PC-3 (cell line): Measurements from ENCODE around the gene CALN1. TPM values are rescaled to one million over a fixed set of nuclear protein-coding genes. Genes with fewer than 3 reads are reported as not detected.

Source experiments
- ATAC-seq: fragments of 200-7000 bp; cut with Tn5 transposase; 2 replicates; pipeline ENCODE4 v1.9.1; 2020; ENCODE audit warnings: mild to moderate bottlenecking, moderate library complexity
- BruUV-seq: library from RNA; stranded (reverse); fragments of 400-500 nt; replicated peaks from 2 replicates; lab custom pipeline; 2021; lab: Mats Ljungman, UMichigan
- CTCF ChIA-PET: fragments of 300-600 bp; sonication (Branson Sonifier 250); formaldehyde crosslinking; loops from one replicate; lab custom pipeline; 2022; ENCODE audit warnings: antibody characterized with exemption; lab: Charles Lee
- POLR2A ChIA-PET: fragments of 300-600 bp; sonication (Branson Sonifier 250); formaldehyde crosslinking; loops from one replicate; lab custom pipeline; 2022; ENCODE audit warnings: antibody characterized with exemption; ENCODE audit not compliant: unreplicated experiment; lab: Charles Lee
- DNase-seq: peaks from one replicate; pipeline ENCODE4 v3.0.0-alpha.2; 2015
- H2AFZ ChIP-seq: fragments of 300-600 bp; sonication (generic); 2 replicates; pipeline ENCODE4 v1.6.0; 2016; ENCODE audit warnings: antibody characterized with exemption, low read length
- H3F3A ChIP-seq: fragments of 300-600 bp; sonication (generic); one replicate; pipeline ENCODE4 v1.6.0; 2017; ENCODE audit warnings: antibody characterized with exemption, low read length, control low read depth, mild to moderate bottlenecking; ENCODE audit not compliant: unreplicated experiment
- H3K27ac ChIP-seq: fragments of 300-600 bp; sonication (generic); 2 replicates; pipeline ENCODE4 v1.5.1; 2016; ENCODE audit warnings: mild to moderate bottlenecking, low read length
- H3K27me3 ChIP-seq: fragments of 300-600 bp; sonication (generic); 2 replicates; pipeline ENCODE4 v1.6.1; 2016; ENCODE audit warnings: low read length, mixed read lengths
- H3K36me3 ChIP-seq: fragments of 300-600 bp; sonication (generic); 2 replicates; pipeline ENCODE4 v1.6.1; 2016; ENCODE audit warnings: low read depth, mixed run types, low read length, mixed read lengths
- H3K4me1 ChIP-seq: fragments of 300-600 bp; sonication (generic); 2 replicates; pipeline ENCODE4 v1.5.1; 2016; ENCODE audit warnings: low read length; ENCODE audit not compliant: insufficient read depth
- H3K4me2 ChIP-seq: fragments of 300-600 bp; sonication (generic); 2 replicates; pipeline ENCODE4 v1.6.0; 2016; ENCODE audit warnings: low read length
- H3K4me3 ChIP-seq: fragments of 300-600 bp; sonication (generic); 2 replicates; pipeline ENCODE4 v1.5.1; 2016; ENCODE audit warnings: mild to moderate bottlenecking, low read length, mixed read lengths
- H3K79me2 ChIP-seq: fragments of 300-600 bp; sonication (generic); 2 replicates; pipeline ENCODE4 v1.6.1; 2017; ENCODE audit warnings: low read length, mixed read lengths
- H3K9ac ChIP-seq: fragments of 300-600 bp; sonication (generic); 2 replicates; pipeline ENCODE4 v1.6.0; 2016; ENCODE audit warnings: mild to moderate bottlenecking, low read length
- H3K9me2 ChIP-seq: fragments of 300-600 bp; sonication (generic); replicated peaks from 2 replicates; pipeline ENCODE4 v1.6.1; 2016; ENCODE audit warnings: mixed run types, low read length, mixed read lengths
- H3K9me3 ChIP-seq: fragments of 300-600 bp; sonication (generic); 2 replicates; pipeline ENCODE4 v1.6.1; 2016; ENCODE audit warnings: low read length, mixed read lengths
- H4K20me1 ChIP-seq: fragments of 300-600 bp; sonication (generic); 2 replicates; pipeline ENCODE4 v1.6.1; 2016; ENCODE audit warnings: low read length, mixed read lengths
- CTCF ChIP-seq: fragments of 300-600 bp; sonication (generic); conservative IDR thresholded peaks from 2 replicates; pipeline ENCODE4 v1.5.1; 2017; ENCODE audit warnings: antibody characterized with exemption, low read depth, mild to moderate bottlenecking, low read length
- EZH2 ChIP-seq: fragments of 300-600 bp; sonication (generic); IDR thresholded peaks from one replicate; pipeline ENCODE4 v1.6.1; 2017; ENCODE audit warnings: antibody characterized with exemption, mild to moderate bottlenecking, low read length; ENCODE audit not compliant: unreplicated experiment
- EZH2phosphoT487 ChIP-seq: fragments of 300-600 bp; sonication (generic); IDR thresholded peaks from 2 replicates; pipeline ENCODE4 v1.6.1; 2018; ENCODE audit warnings: mild to moderate bottlenecking, antibody characterized with exemption, low read length, borderline replicate concordance
- intact Hi-C: fragments of 100-400 bp; cut with micrococcal nuclease; formaldehyde crosslinking; loops from 2 replicates; pipeline ENCODE4 v1.9.0; 2023
- total RNA-seq: library from RNA; depleted of rRNA; stranded (reverse); fragments of >200 nt; gene quantifications from 2 replicates; pipeline ENCODE4 v1.2.3, GENCODE V29; 2014

CALN1 gene
- total RNA-seq, 1 experiment from 2014 or later: not detected

- intact Hi-C loops: no loop called here
- Histone ChIP-seq H2AFZ (no peak overlapping the region), H3K4me1 (no peaks in the 10 kb centered on the region), H3K9ac (no peak overlapping the region), H4K20me1 (no peaks in the 10 kb centered on the region), H3K9me3 (no peaks in the 10 kb centered on the region), H3K9me2 (no peaks in the 10 kb centered on the region), H3K27ac (no peak overlapping the region), H3K36me3 (no peaks in the 10 kb centered on the region), H3K4me3 (no peak overlapping the region), H3F3A (no peaks in the 10 kb centered on the region), H3K27me3 (no peaks in the 10 kb centered on the region), H3K79me2 (no peaks in the 10 kb centered on the region), H3K4me2 (no peak overlapping the region)
- TF ChIP-seq EZH2 (no peak), CTCF (no peak), EZH2phosphoT487 (no peak)
- DNase-seq (no peak), ATAC-seq (no peak)
- BruUV-seq: no TSS peak
- ChIA-PET POLR2A (no interaction called here), CTCF (no interaction called here)
These were observed 611.8 kb downstream of the CALN1 start for GRCh38 chr7:71800321-71800720.

- H3K4me3 ChIP-seq: no peak overlapping the region
- H3F3A ChIP-seq: no peaks in the 10 kb centered on the region
- intact Hi-C loops: no loop called here
- no peaks in the 10 kb centered on the region for H3K4me1 ChIP-seq
- no peak overlapping the region for H3K9ac ChIP-seq
- no peaks in the 10 kb centered on the region for H3K9me3 ChIP-seq
- H4K20me1 ChIP-seq: no peaks in the 10 kb centered on the region
- H3K79me2 ChIP-seq: no peaks in the 10 kb centered on the region
- POLR2A ChIA-PET: no interaction called here
- H3K27ac ChIP-seq: no peak overlapping the region
- TF ChIP-seq EZH2phosphoT487 (no peak), EZH2 (no peak), CTCF (no peak)
- H3K36me3 ChIP-seq: no peaks in the 10 kb centered on the region
- CTCF ChIA-PET: no interaction called here
- no peak for ATAC-seq
- no TSS peak for BruUV-seq
- no peak overlapping the region for H3K4me2 ChIP-seq
- no peak for DNase-seq
- no peaks in the 10 kb centered on the region for H3K27me3 ChIP-seq
- no peaks in the 10 kb centered on the region for H3K9me2 ChIP-seq
- no peak overlapping the region for H2AFZ ChIP-seq
These were observed 616.7 kb downstream of the CALN1 start for GRCh38 chr7:71795410-71795809.

GRCh38 chr7:71793251-71793650 lies 618.9 kb downstream of the CALN1 start:
- no peak overlapping the region for H2AFZ ChIP-seq
- H4K20me1 ChIP-seq: no peaks in the 10 kb centered on the region
- no peaks in the 10 kb centered on the region for H3K9me3 ChIP-seq
- H3K79me2 ChIP-seq: no peaks in the 10 kb centered on the region
- H3K4me2 ChIP-seq: no peak overlapping the region
- no peak for TF ChIP-seq EZH2phosphoT487
- H3K9me2 ChIP-seq: no peaks in the 10 kb centered on the region
- H3F3A ChIP-seq: no peaks in the 10 kb centered on the region
- H3K27me3 ChIP-seq: no peaks in the 10 kb centered on the region
- H3K4me3 ChIP-seq: no peak overlapping the region
- DNase-seq (no peak), ATAC-seq (no peak)
- no peaks in the 10 kb centered on the region for H3K36me3 ChIP-seq
- no peak overlapping the region for H3K9ac ChIP-seq
- H3K27ac ChIP-seq: no peak overlapping the region
- ChIA-PET CTCF (no interaction called here), POLR2A (no interaction called here)
- BruUV-seq: no TSS peak
- no peaks in the 10 kb centered on the region for H3K4me1 ChIP-seq
- intact Hi-C loops: no loop called here
